ENCODE measurements around the gene GATC.

- TF ChIP-seq, protein P1, sequence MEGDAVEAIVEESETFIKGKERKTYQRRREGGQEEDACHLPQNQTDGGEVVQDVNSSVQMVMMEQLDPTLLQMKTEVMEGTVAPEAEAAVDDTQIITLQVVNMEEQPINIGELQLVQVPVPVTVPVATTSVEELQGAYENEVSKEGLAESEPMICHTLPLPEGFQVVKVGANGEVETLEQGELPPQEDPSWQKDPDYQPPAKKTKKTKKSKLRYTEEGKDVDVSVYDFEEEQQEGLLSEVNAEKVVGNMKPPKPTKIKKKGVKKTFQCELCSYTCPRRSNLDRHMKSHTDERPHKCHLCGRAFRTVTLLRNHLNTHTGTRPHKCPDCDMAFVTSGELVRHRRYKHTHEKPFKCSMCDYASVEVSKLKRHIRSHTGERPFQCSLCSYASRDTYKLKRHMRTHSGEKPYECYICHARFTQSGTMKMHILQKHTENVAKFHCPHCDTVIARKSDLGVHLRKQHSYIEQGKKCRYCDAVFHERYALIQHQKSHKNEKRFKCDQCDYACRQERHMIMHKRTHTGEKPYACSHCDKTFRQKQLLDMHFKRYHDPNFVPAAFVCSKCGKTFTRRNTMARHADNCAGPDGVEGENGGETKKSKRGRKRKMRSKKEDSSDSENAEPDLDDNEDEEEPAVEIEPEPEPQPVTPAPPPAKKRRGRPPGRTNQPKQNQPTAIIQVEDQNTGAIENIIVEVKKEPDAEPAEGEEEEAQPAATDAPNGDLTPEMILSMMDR (IDR thresholded peaks at IDR 0.05), result no peak
- no peak for TF ChIP-seq POLR2A (IDR thresholded peaks at IDR 0.05)
Observed at GRCh38 chr12:120399531-120399930, 46.7 kb upstream of the GATC start.
